HEK293 (cell line): ENCODE measurements around the gene GDF7.

Source experiments
- CTCF ChIA-PET: fragments of 350-600 bp; formaldehyde crosslinking; extraction: SDS; loops from one replicate; lab custom pipeline; 2021; ENCODE audit warnings: antibody characterized with exemption; lab: Yijun Ruan, JAX
- POLR2A ChIA-PET: fragments of 300-600 bp; formaldehyde crosslinking; extraction: SDS; loops from one replicate; lab custom pipeline; 2020; ENCODE audit warnings: antibody characterized with exemption, inconsistent platforms; lab: Yijun Ruan, JAX
- H3K27ac ChIP-seq: fragments of 200-500 bp; sonication (Bioruptor generic); 2 replicates; pipeline ENCODE4 v1.5.1; 2014; ENCODE audit warnings: low read depth, low read length, control low read depth, inconsistent platforms; ENCODE audit errors: extremely low read depth
- H3K36me3 ChIP-seq, 2 experiments: fragments of 200-500 bp in 1 of 2; sonication (Bioruptor generic) in 1 of 2; 1 replicate in 1 of 2; 2 replicates in 1 of 2; pipeline ENCODE4 v1.5.1; 2014 to 2017; ENCODE audit warnings: inconsistent platforms in 2 of 2, low read length in 2 of 2; ENCODE audit not compliant: control insufficient read depth in 2 of 2, insufficient read depth in 1 of 2
- H3K4me1 ChIP-seq: fragments of 200-500 bp; sonication (Bioruptor generic); 2 replicates; pipeline ENCODE4 v1.5.1; 2014; ENCODE audit warnings: mild to moderate bottlenecking, low read length, inconsistent platforms; ENCODE audit not compliant: control insufficient read depth, insufficient read depth
- H3K4me3 ChIP-seq: 2 replicates; pipeline ENCODE4 v1.5.1; 2011; ENCODE audit warnings: low read depth, mild to moderate bottlenecking, control low read depth, low read length, moderate library complexity
- H3K9me3 ChIP-seq: fragments of 200-500 bp; sonication (Bioruptor generic); 2 replicates; pipeline ENCODE4 v1.5.1; 2014; ENCODE audit warnings: low read depth, low read length, inconsistent platforms; ENCODE audit not compliant: control insufficient read depth, insufficient read depth
- GLI4 ChIP-seq: fragments of 450-650 bp; formaldehyde crosslinking; IDR thresholded peaks from 2 replicates; pipeline ENCODE4 v1.5.1; 2016; ENCODE audit warnings: missing biosample characterization, missing genetic modification characterization
- SALL2 ChIP-seq: fragments of 450-650 bp; formaldehyde crosslinking; IDR thresholded peaks from 2 replicates; pipeline ENCODE4 v1.5.0; 2017; ENCODE audit warnings: missing biosample characterization, mild to moderate bottlenecking, missing genetic modification characterization, borderline replicate concordance
- SCRT1 ChIP-seq: fragments of 450-650 bp; formaldehyde crosslinking; IDR thresholded peaks from 2 replicates; pipeline ENCODE4 v1.5.1; 2016; ENCODE audit warnings: missing biosample characterization, missing genetic modification characterization, borderline replicate concordance
- ZBTB8A ChIP-seq: fragments of 450-650 bp; formaldehyde crosslinking; IDR thresholded peaks from 2 replicates; pipeline ENCODE4 v1.5.1; 2016; ENCODE audit warnings: missing biosample characterization, missing genetic modification characterization
- ZFP41 ChIP-seq: fragments of 450-650 bp; formaldehyde crosslinking; IDR thresholded peaks from 2 replicates; pipeline ENCODE4 v1.5.1; 2016; ENCODE audit warnings: missing biosample characterization, missing genetic modification characterization, borderline replicate concordance
- ZNF10 ChIP-seq: fragments of 450-650 bp; formaldehyde crosslinking; IDR thresholded peaks from 2 replicates; pipeline ENCODE4 v1.5.1; 2017; ENCODE audit warnings: missing biosample characterization, missing genetic modification characterization
- ZNF175 ChIP-seq: fragments of 450-650 bp; formaldehyde crosslinking; IDR thresholded peaks from 2 replicates; pipeline ENCODE4 v1.5.1; 2016; ENCODE audit warnings: missing biosample characterization, missing genetic modification characterization
- ZNF24 ChIP-seq: fragments of 450-650 bp; formaldehyde crosslinking; IDR thresholded peaks from 2 replicates; pipeline ENCODE4 v1.5.1; 2016; ENCODE audit warnings: missing biosample characterization, missing genetic modification characterization
- ZNF324 ChIP-seq: fragments of 450-650 bp; formaldehyde crosslinking; IDR thresholded peaks from 2 replicates; pipeline ENCODE4 v1.5.1; 2016; ENCODE audit warnings: missing biosample characterization, missing genetic modification characterization
- ZNF416 ChIP-seq: fragments of 450-650 bp; formaldehyde crosslinking; IDR thresholded peaks from 2 replicates; pipeline ENCODE4 v1.5.1; 2016; ENCODE audit warnings: missing biosample characterization, missing genetic modification characterization
- ZNF514 ChIP-seq: fragments of 450-650 bp; formaldehyde crosslinking; IDR thresholded peaks from 2 replicates; pipeline ENCODE4 v1.5.1; 2016; ENCODE audit warnings: missing biosample characterization, missing genetic modification characterization
- ZNF654 ChIP-seq: fragments of 450-650 bp; formaldehyde crosslinking; IDR thresholded peaks from 2 replicates; pipeline ENCODE4 v1.5.1; 2016; ENCODE audit warnings: low read depth, missing biosample characterization, missing genetic modification characterization
- ZNF776 ChIP-seq: fragments of 450-650 bp; formaldehyde crosslinking; IDR thresholded peaks from 2 replicates; pipeline ENCODE4 v1.5.0; 2017; ENCODE audit warnings: missing biosample characterization, missing genetic modification characterization, borderline replicate concordance
- ZSCAN23 ChIP-seq: fragments of 450-650 bp; formaldehyde crosslinking; IDR thresholded peaks from 2 replicates; pipeline ENCODE4 v1.5.1; 2016; ENCODE audit warnings: missing biosample characterization, missing genetic modification characterization
- ZXDB ChIP-seq: fragments of 450-650 bp; formaldehyde crosslinking; IDR thresholded peaks from 2 replicates; pipeline ENCODE4 v1.5.1; 2016; ENCODE audit warnings: missing biosample characterization, missing genetic modification characterization
- TF ChIP-seq, protein P1 (sequence below): fragments of 450-650 bp; formaldehyde crosslinking; IDR thresholded peaks from 2 replicates; pipeline ENCODE4 v1.5.1; 2016; ENCODE audit warnings: missing biosample characterization, missing genetic modification characterization
- TF ChIP-seq, protein P2 (sequence below): fragments of 450-650 bp; formaldehyde crosslinking; IDR thresholded peaks from 2 replicates; pipeline ENCODE4 v1.5.1; 2016; ENCODE audit warnings: missing biosample characterization, missing genetic modification characterization
- TF ChIP-seq, protein P3 (sequence below): fragments of 450-650 bp; formaldehyde crosslinking; optimal IDR thresholded peaks from 2 replicates; pipeline ENCODE3; 2016; ENCODE audit warnings: missing biosample characterization, mild to moderate bottlenecking, missing genetic modification characterization
- TF ChIP-seq, protein P4 (sequence below): fragments of 450-650 bp; formaldehyde crosslinking; IDR thresholded peaks from 2 replicates; pipeline ENCODE4 v1.5.1; 2017; ENCODE audit warnings: missing biosample characterization, missing genetic modification characterization
- TF ChIP-seq, protein P5 (sequence below): fragments of 450-650 bp; formaldehyde crosslinking; IDR thresholded peaks from 2 replicates; pipeline ENCODE4 v1.5.1; 2016; ENCODE audit warnings: missing biosample characterization, missing genetic modification characterization

Gene GDF7

DNA sequence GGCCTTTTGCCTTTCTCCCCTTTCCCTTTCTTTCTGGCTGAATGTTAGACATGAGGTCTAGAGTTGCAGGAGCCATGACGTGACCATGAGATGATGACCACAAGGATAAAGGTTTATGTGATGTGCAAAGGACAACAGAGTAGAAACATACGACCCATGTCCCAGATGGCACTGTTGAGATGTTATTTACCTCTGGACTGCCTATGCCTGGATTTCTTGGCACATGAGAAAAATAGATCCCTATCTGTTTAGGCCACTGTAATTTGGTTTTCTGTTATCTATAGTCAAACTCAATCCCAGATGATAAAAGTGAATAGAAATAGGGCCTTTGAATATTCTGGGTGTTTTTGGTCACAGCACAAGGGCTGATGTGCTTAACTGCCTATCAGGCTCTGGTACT, 58.8 kb downstream of the GDF7 start:
- TF ChIP-seq ZNF416 (tag by site-specific recombination) (no peak), ZNF10 (tag by site-specific recombination) (no peak), SALL2 (tag by site-specific recombination) (no peak), ZNF776 (tag by site-specific recombination) (no peak), ZNF514 (no peak), ZBTB8A (tag by site-specific recombination) (no peak)
- POLR2A ChIA-PET = interaction anchor here (0.8 kb wide), 1 partner anchor 64 kb away, joined by 3 read pairs; no protein-coding TSS in a partner anchor
- Histone ChIP-seq H3K36me3 (no peaks in the 10 kb centered on the region), H3K27ac (no peak overlapping the region), H3K9me3 (no peaks in the 10 kb centered on the region), H3K4me1 (no peaks in the 10 kb centered on the region), H3K4me3 (no peak overlapping the region)
- CTCF ChIA-PET = no interaction called here

DNA sequence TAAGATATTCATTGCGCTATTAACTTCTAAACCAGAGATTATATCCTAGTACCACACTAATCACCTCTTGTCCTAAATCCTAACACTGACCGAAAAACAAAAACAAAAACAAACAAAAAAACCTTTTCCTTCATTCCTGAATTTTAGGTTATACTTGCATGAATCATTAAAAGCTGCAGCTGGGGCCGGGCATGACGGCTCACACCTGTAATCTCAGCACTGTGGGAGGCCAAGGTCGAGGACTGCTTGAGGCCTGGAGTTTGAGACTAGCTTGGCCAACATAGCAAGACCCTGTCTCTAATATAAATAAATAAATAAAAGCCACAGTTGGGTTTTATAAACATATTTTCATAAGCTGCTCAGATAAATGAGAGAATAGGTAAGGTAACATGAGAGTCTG, 60.0 kb downstream of the GDF7 start:
- ChIA-PET POLR2A (no interaction called here), CTCF (interaction anchor here (0.6 to 0.8 kb wide), 3 partner anchors 14 to 66 kb away, joined by 3 read pairs; no protein-coding TSS in a partner anchor)
- no peak for TF ChIP-seq ZSCAN23 (tag by site-specific recombination)
- no peak for TF ChIP-seq SCRT1
- TF ChIP-seq, protein P1, sequence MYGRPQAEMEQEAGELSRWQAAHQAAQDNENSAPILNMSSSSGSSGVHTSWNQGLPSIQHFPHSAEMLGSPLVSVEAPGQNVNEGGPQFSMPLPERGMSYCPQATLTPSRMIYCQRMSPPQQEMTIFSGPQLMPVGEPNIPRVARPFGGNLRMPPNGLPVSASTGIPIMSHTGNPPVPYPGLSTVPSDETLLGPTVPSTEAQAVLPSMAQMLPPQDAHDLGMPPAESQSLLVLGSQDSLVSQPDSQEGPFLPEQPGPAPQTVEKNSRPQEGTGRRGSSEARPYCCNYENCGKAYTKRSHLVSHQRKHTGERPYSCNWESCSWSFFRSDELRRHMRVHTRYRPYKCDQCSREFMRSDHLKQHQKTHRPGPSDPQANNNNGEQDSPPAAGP (tag by site-specific recombination) = no peak
- TF ChIP-seq, protein P2, sequence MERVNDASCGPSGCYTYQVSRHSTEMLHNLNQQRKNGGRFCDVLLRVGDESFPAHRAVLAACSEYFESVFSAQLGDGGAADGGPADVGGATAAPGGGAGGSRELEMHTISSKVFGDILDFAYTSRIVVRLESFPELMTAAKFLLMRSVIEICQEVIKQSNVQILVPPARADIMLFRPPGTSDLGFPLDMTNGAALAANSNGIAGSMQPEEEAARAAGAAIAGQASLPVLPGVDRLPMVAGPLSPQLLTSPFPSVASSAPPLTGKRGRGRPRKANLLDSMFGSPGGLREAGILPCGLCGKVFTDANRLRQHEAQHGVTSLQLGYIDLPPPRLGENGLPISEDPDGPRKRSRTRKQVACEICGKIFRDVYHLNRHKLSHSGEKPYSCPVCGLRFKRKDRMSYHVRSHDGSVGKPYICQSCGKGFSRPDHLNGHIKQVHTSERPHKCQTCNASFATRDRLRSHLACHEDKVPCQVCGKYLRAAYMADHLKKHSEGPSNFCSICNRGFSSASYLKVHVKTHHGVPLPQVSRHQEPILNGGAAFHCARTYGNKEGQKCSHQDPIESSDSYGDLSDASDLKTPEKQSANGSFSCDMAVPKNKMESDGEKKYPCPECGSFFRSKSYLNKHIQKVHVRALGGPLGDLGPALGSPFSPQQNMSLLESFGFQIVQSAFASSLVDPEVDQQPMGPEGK = no peak
- TF ChIP-seq, protein P3, sequence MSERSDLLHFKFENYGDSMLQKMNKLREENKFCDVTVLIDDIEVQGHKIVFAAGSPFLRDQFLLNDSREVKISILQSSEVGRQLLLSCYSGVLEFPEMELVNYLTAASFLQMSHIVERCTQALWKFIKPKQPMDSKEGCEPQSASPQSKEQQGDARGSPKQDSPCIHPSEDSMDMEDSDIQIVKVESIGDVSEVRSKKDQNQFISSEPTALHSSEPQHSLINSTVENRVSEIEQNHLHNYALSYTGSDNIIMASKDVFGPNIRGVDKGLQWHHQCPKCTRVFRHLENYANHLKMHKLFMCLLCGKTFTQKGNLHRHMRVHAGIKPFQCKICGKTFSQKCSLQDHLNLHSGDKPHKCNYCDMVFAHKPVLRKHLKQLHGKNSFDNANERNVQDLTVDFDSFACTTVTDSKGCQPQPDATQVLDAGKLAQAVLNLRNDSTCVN = no peak
- no peak for TF ChIP-seq ZNF175 (tag by site-specific recombination)
- TF ChIP-seq, protein P4, sequence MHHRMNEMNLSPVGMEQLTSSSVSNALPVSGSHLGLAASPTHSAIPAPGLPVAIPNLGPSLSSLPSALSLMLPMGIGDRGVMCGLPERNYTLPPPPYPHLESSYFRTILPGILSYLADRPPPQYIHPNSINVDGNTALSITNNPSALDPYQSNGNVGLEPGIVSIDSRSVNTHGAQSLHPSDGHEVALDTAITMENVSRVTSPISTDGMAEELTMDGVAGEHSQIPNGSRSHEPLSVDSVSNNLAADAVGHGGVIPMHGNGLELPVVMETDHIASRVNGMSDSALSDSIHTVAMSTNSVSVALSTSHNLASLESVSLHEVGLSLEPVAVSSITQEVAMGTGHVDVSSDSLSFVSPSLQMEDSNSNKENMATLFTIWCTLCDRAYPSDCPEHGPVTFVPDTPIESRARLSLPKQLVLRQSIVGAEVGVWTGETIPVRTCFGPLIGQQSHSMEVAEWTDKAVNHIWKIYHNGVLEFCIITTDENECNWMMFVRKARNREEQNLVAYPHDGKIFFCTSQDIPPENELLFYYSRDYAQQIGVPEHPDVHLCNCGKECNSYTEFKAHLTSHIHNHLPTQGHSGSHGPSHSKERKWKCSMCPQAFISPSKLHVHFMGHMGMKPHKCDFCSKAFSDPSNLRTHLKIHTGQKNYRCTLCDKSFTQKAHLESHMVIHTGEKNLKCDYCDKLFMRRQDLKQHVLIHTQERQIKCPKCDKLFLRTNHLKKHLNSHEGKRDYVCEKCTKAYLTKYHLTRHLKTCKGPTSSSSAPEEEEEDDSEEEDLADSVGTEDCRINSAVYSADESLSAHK (tag by site-specific recombination) = no peak
- TF ChIP-seq GLI4 = no peak
- TF ChIP-seq, protein P5, sequence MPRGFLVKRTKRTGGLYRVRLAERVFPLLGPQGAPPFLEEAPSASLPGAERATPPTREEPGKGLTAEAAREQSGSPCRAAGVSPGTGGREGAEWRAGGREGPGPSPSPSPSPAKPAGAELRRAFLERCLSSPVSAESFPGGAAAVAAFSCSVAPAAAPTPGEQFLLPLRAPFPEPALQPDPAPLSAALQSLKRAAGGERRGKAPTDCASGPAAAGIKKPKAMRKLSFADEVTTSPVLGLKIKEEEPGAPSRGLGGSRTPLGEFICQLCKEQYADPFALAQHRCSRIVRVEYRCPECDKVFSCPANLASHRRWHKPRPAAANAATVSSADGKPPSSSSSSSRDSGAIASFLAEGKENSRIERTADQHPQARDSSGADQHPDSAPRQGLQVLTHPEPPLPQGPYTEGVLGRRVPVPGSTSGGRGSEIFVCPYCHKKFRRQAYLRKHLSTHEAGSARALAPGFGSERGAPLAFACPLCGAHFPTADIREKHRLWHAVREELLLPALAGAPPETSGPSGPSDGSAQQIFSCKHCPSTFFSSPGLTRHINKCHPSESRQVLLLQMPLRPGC (tag by site-specific recombination) = no peak
- TF ChIP-seq ZXDB = no peak
- TF ChIP-seq ZNF324 (tag by site-specific recombination) = no peak
- TF ChIP-seq ZNF654 (tag by site-specific recombination) = no peak
- no peak for TF ChIP-seq ZNF24 (tag by site-specific recombination)
- TF ChIP-seq ZFP41 (tag by site-specific recombination) = no peak
- Histone ChIP-seq H3K4me3 (no peak overlapping the region), H3K27ac (no peak overlapping the region), H3K4me1 (no peaks in the 10 kb centered on the region), H3K36me3 (no peaks in the 10 kb centered on the region), H3K9me3 (no peaks in the 10 kb centered on the region)
